SK-N-SH (cell line): ENCODE results near the gene DDX50. TPM values are rescaled to one million over a fixed set of nuclear protein-coding genes. Genes with fewer than 3 reads are reported as not detected.

Experiments
- CTCF ChIA-PET: fragments of 300-600, 350-600 bp; formaldehyde crosslinking; extraction: SDS; loops from one replicate; lab custom pipeline; 2021; lab: Yijun Ruan, JAX
- POLR2A ChIA-PET: fragments of 350-600 bp; sonication (Branson Sonifier 250); formaldehyde crosslinking; extraction: SDS; loops from one replicate; lab custom pipeline; 2020; ENCODE audit warnings: antibody characterized with exemption, inconsistent platforms; lab: Yijun Ruan, JAX
- DNase-seq: peaks from one replicate; pipeline ENCODE4 v3.0.0; 2012
- H2AFZ ChIP-seq: fragments of 200-600 bp; sonication (generic); 2 replicates; pipeline ENCODE4 v1.8.1; 2016; ENCODE audit warnings: antibody characterized with exemption, mild to moderate bottlenecking, low read depth
- H3F3A ChIP-seq: fragments of 200-600 bp; sonication (generic); replicated peaks from 2 replicates; pipeline ENCODE3; 2016; ENCODE audit warnings: antibody characterized with exemption, mild to moderate bottlenecking; ENCODE audit not compliant: insufficient read depth
- H3K27ac ChIP-seq, 2 experiments: fragments of 200-500 bp in 1 of 2; fragments of 200-600 bp in 1 of 2; sonication (Bioruptor generic) in 1 of 2; sonication (generic), shearing (Covaris generic) in 1 of 2; 2 replicates each; pipeline versions ENCODE4 v1.5.1 to v1.6.1; 2014 to 2016; ENCODE audit warnings: low read depth in 2 of 2, inconsistent platforms in 1 of 2, low read length in 1 of 2, mild to moderate bottlenecking in 1 of 2, mixed read lengths in 1 of 2
- H3K27me3 ChIP-seq: fragments of 200-600 bp; sonication (generic), shearing (Covaris generic); 2 replicates; pipeline ENCODE4 v1.6.1; 2016; ENCODE audit warnings: mixed run types; ENCODE audit not compliant: insufficient read depth
- H3K36me3 ChIP-seq, 2 experiments: fragments of 200-500 bp in 1 of 2; fragments of 200-600 bp in 1 of 2; sonication (Bioruptor generic) in 1 of 2; sonication (generic) in 1 of 2; replicated peaks in 1 of 2; 2 replicates each; pipeline versions ENCODE3 to v1.5.1; 2014 to 2016; ENCODE audit warnings: low read length in 1 of 2, mild to moderate bottlenecking in 1 of 2; ENCODE audit not compliant: insufficient read depth in 2 of 2, control insufficient read depth in 1 of 2
- H3K4me1 ChIP-seq, 2 experiments: fragments of 200-500 bp in 1 of 2; fragments of 200-600 bp in 1 of 2; sonication (Bioruptor generic) in 1 of 2; sonication (generic), shearing (Covaris generic) in 1 of 2; 2 replicates each; pipeline versions ENCODE4 v1.5.1 to v1.6.1; 2014 to 2016; ENCODE audit warnings: low read depth in 1 of 2, low read length in 1 of 2, mixed run types in 1 of 2; ENCODE audit not compliant: insufficient read depth in 2 of 2, control insufficient read depth in 1 of 2
- H3K4me2 ChIP-seq: fragments of 200-600 bp; sonication (generic), shearing (Covaris generic); 2 replicates; pipeline ENCODE4 v1.6.1; 2017; ENCODE audit warnings: mixed run types
- H3K4me3 ChIP-seq, 2 experiments: fragments of 200-500 bp in 1 of 2; fragments of 200-600 bp in 1 of 2; sonication (Bioruptor generic) in 1 of 2; sonication (generic), shearing (Covaris generic) in 1 of 2; 2 replicates each; pipeline versions ENCODE4 v1.5.1 to v1.8.1; 2014 to 2016; ENCODE audit warnings: low read depth in 2 of 2, inconsistent platforms in 1 of 2, low read length in 1 of 2, mild to moderate bottlenecking in 1 of 2, mixed read lengths in 1 of 2, moderate library complexity in 1 of 2
- H3K79me2 ChIP-seq: fragments of 200-600 bp; sonication (generic); 2 replicates; pipeline ENCODE4 v1.8.1; 2017; ENCODE audit warnings: mild to moderate bottlenecking; ENCODE audit not compliant: insufficient read depth
- H3K9ac ChIP-seq: fragments of 200-600 bp; sonication (generic); 2 replicates; pipeline ENCODE4 v1.6.1; 2017; ENCODE audit warnings: mixed run types
- H3K9me2 ChIP-seq: fragments of 200-600 bp; sonication (generic); 2 replicates; pipeline ENCODE4 v1.6.1; 2017; ENCODE audit warnings: mixed run types
- H3K9me3 ChIP-seq: fragments of 200-600 bp; sonication (generic); 2 replicates; pipeline ENCODE4 v1.6.1; 2017; ENCODE audit warnings: mixed run types, mild to moderate bottlenecking, moderate library complexity
- H4K20me1 ChIP-seq: fragments of 200-600 bp; sonication (generic); 2 replicates; pipeline ENCODE4 v1.6.1; 2017; ENCODE audit warnings: mild to moderate bottlenecking, mixed run types; ENCODE audit not compliant: insufficient read depth
- CHD2 ChIP-seq: fragments of 150-350 bp; IDR thresholded peaks from 2 replicates; pipeline ENCODE4 v1.6.1; 2018; ENCODE audit warnings: low read length; ENCODE audit not compliant: partially characterized antibody
- GABPA ChIP-seq: IDR thresholded peaks from 2 replicates; pipeline ENCODE4 v1.4.0; 2012; ENCODE audit warnings: low read depth, mild to moderate bottlenecking
- MXI1 ChIP-seq: IDR thresholded peaks from 2 replicates; pipeline ENCODE4 v1.6.1; 2012; ENCODE audit warnings: mild to moderate bottlenecking, low read depth, low read length, improper control_type of control experiment
- POLR2AphosphoS5 ChIP-seq: IDR thresholded peaks from 2 replicates; pipeline ENCODE4 v1.6.1; 2012; ENCODE audit warnings: low read depth, low read length
- RAD21 ChIP-seq: IDR thresholded peaks from 2 replicates; pipeline ENCODE4 v1.6.1; 2012; ENCODE audit warnings: mild to moderate bottlenecking, low read length
- REST ChIP-seq: IDR thresholded peaks from 2 replicates; pipeline ENCODE4 v1.6.1; 2012; ENCODE audit warnings: mild to moderate bottlenecking, low read depth, low read length, moderate library complexity
- RXRA ChIP-seq: IDR thresholded peaks from 2 replicates; pipeline ENCODE4 v1.4.0; 2012; ENCODE audit warnings: low read depth, mild to moderate bottlenecking, borderline replicate concordance
- SIN3A ChIP-seq: IDR thresholded peaks from 2 replicates; pipeline ENCODE4 v1.6.1; 2012; ENCODE audit warnings: low read depth, mild to moderate bottlenecking, low read length, moderate library complexity, borderline replicate concordance
- TAF1 ChIP-seq: IDR thresholded peaks from 2 replicates; pipeline ENCODE4 v1.6.1; 2012; ENCODE audit warnings: low read depth, mild to moderate bottlenecking, low read length, moderate library complexity, borderline replicate concordance
- TEAD4 ChIP-seq: IDR thresholded peaks from 2 replicates; pipeline ENCODE4 v1.4.0; 2012; ENCODE audit warnings: mild to moderate bottlenecking, borderline replicate concordance; ENCODE audit not compliant: insufficient read depth
- YY1 ChIP-seq: IDR thresholded peaks from 2 replicates; pipeline ENCODE4 v1.4.0; 2012; ENCODE audit warnings: low read depth, mild to moderate bottlenecking
- WGBS: methylation state at CpG from one replicate; pipeline ENCODE4 v1.1.6; 2017; ENCODE audit warnings: low lambda C conversion rate; 5-methylcytosine and 5-hydroxymethylcytosine counted together
- polyA plus RNA-seq, 3 experiments: library from polyadenylated mRNA; depleted of rRNA; stranded (reverse); fragments of >200 nt; gene quantifications; 2 replicates each; pipeline ENCODE4 v1.2.3, GENCODE V29; 2012
- TF ChIP-seq, protein P1 (sequence below): IDR thresholded peaks from 2 replicates; pipeline ENCODE4 v1.4.0; 2012; ENCODE audit warnings: low read depth
- TF ChIP-seq, protein P2 (sequence below): IDR thresholded peaks from 2 replicates; pipeline ENCODE4 v1.4.0; 2012; ENCODE audit warnings: low read depth, borderline replicate concordance

Gene DDX50
- polyA plus RNA-seq, 1 of the 3 experiments (the other 2 are of a cell fraction), result 33.5 TPM

DNA sequence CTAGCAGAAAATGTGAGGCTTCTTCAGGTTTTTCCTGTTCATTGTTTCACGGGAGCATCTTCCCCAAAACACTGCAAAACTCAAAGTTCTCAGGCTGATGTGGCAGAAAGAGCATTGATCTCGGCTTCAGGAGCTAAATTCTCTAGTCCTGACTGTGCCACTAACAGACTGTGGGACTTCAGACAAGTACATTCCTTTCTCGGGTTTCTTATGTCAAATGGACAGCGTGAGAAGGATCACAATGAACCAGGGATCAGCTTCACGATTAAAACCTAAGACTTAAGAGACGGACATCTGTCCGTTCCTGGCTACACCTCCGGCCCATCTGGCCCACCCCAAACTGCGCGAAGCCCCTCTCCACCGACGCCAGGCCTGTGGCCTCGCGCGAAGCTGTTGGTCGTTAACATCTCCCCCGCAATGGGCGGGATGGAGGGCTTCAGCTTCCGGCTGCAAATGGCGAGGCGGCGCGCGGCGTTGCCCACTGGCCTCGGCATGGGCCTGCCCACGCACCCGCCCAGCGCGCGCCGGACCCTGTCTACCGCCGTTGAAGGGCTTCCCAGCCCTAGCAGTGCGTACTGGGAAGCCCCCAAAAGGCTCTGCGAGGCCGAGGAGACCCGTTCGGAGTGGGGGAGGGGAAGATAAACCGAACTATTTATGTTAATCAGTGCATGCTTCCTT, 549 bp upstream of the DDX50 start:
- Histone ChIP-seq H3K27me3 (no peaks in the 10 kb centered on the region), H4K20me1 (no peaks in the 10 kb centered on the region), H2AFZ (peak overlapping the region; percentile 83), H3K9me3 (no peaks in the 10 kb centered on the region), H3K9ac (peak overlapping the region; percentile 91), H3K27ac (peak overlapping the region; percentile 97 to 98), H3K9me2 (no peaks in the 10 kb centered on the region), H3F3A (peaks cover 12% of the 10 kb centered on the region), H3K4me3 (peak overlapping the region; percentile 75 to 87), H3K36me3 (peaks cover 2 to 19% of the 10 kb centered on the region in 2 experiments), H3K4me2 (peak overlapping the region; percentile 74), H3K4me1 (peaks cover 0 to 13% of the 10 kb centered on the region in 2 experiments; a peak in 2 of 4 replicates), H3K79me2 (peaks cover 45% of the 10 kb centered on the region)
- no peak for DNase-seq
- ChIA-PET CTCF (interaction anchor here (0.9 to 2.5 kb wide), 6 partner anchors 33 to 429 kb away, joined by 3 to 14 read pairs (median 4); partner anchors contain the start of gene STOX1), POLR2A (interaction anchor here (0.6 to 2.5 kb wide), 7 partner anchors 9 to 494 kb away, joined by 3 to 9 read pairs (median 4); partner anchors contain the start of genes DDX21, DNA2 and RUFY2)
- TF ChIP-seq MXI1, result 0 out of 2 replicates have a peak, but pooled peaks have one; percentile 14
- peak; percentile 93 for TF ChIP-seq POLR2AphosphoS5
- TF ChIP-seq CHD2, result peak; percentile 88
- peak; percentile 99 for TF ChIP-seq TAF1
- TF ChIP-seq YY1, result peak; percentile 79
- 0 out of 2 replicates have a peak, but pooled peaks have one; percentile 7 for TF ChIP-seq TEAD4
- no peak for TF ChIP-seq RAD21
- TF ChIP-seq, protein P1, sequence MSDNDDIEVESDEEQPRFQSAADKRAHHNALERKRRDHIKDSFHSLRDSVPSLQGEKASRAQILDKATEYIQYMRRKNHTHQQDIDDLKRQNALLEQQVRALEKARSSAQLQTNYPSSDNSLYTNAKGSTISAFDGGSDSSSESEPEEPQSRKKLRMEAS, result peak; percentile 91
- no peak for TF ChIP-seq GABPA
- TF ChIP-seq, protein P2, sequence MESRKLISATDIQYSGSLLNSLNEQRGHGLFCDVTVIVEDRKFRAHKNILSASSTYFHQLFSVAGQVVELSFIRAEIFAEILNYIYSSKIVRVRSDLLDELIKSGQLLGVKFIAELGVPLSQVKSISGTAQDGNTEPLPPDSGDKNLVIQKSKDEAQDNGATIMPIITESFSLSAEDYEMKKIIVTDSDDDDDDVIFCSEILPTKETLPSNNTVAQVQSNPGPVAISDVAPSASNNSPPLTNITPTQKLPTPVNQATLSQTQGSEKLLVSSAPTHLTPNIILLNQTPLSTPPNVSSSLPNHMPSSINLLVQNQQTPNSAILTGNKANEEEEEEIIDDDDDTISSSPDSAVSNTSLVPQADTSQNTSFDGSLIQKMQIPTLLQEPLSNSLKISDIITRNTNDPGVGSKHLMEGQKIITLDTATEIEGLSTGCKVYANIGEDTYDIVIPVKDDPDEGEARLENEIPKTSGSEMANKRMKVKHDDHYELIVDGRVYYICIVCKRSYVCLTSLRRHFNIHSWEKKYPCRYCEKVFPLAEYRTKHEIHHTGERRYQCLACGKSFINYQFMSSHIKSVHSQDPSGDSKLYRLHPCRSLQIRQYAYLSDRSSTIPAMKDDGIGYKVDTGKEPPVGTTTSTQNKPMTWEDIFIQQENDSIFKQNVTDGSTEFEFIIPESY, result peak; percentile 49; the same call in 1 of the 2 replicates
- 0 out of 2 replicates have a peak, but pooled peaks have one; percentile 17 for TF ChIP-seq SIN3A
- peak; percentile 66; the same call in 1 of the 2 replicates for TF ChIP-seq REST
- TF ChIP-seq RXRA, result no peak
- 5% methylated on average over 29 of the region's 40 CpGs for WGBS
